ENCODE results near the gene EPHB2.

EPHB2 gene

DNA sequence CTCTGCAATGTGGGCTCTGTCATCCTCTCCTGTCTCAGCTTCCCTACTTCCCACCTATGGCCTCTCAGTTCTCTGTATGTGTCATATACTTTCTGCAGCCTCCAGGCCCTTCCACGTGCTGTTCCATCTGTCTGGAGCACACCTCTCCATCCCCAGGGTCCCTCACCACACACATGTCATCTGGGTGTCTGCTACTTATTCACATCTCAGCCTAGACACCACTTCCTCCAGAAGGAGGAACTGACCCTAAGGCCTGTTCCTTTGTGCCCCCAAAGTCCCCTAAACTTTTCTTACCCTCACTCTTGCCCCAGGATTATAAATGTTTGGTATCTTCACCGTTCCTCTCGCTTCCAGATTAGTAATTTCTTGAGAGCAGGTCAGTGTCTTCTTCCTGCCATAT lies 251.9 kb downstream of the EPHB2 start:
- DNase-seq = no peak

DNA sequence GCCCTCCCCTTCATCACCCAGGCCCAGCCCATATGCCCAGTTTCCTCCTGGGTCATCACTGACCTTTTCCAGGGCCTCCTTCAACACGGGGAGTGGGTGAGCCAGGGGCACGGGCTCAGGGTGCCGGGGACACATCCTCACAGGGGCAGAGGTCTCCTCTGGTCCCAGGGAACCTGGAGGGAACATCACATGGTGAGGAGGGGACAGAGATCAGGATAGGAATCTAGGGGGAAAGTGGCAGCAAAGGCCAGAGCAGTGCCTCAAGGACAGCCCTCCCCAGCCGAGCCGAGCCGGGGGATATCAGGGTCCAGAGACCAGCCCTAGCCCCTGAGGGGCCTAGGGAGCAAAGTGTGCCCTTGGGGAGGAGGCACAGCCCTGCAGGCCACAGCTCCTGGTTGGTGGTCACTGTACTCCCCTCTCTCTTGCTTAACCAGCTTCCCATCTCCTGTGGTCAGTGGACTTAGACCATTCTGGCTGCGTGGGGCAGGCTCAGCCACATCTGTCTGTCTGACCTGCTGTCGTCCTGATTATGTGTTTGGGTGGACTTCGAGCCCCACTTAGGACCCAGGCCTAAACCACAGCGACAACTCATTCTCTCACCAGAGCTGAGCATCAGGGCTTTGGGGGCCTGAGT lies 252.5 kb downstream of the EPHB2 start:
- DNase-seq = no peak

DNA sequence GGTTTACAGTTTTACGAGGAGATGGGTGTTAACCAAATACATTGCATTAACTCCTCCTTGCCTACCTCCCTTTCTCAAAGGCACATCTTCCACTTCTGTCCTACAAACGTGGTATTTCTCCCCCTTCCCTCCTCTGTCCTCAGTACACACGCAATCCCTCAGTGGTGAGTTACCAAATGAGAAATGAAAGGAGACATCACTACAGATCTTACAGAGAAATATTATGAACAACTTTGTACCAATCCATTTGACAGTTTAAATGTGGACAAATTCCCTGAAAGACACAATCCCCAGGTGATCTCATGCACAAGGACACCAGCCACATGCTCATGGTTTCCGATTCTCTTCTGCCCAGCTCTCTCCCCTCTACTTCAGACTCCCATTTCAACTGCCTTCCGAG lies 255.7 kb downstream of the EPHB2 start:
- DNase-seq = no peak

DNA sequence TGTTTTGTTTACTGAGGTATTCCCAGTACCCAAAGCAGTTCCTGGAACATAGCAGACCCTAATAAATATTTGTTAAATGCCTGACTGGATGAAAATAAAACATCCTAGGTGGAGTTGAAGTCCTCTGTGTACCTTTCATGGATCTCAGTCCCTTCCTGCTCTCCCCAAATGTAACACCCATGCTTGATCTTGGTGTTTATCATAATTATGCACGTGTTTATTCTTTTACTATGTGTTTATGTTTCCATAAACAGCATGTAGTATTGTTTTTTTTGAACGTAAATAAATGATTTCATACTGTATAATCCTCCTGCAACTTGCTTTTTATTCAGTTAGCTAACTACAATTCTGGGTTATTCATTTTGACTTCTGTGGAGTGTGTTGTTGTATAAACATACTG lies 257.2 kb downstream of the EPHB2 start:
- DNase-seq = no peak

DNA sequence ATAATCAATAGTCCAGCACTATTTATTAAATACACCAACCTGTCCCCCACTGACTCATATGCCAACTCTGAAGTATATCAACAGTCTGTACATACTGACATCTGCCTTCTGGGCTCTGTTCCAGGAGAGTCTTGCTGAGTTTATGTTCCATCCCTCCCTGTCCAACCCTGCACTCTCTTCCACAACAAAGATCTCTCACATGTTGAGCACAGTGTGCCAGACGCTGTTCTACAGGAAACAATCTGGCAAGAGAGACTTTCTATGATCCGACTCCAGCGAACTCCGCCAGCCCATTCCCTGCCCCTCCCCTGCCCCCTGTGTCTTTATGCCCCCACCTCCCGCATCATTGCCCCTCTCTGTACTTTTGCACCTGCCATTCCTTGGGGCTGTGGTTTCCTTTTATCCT lies 258.7 kb downstream of the EPHB2 start:
- no peak for DNase-seq

DNA sequence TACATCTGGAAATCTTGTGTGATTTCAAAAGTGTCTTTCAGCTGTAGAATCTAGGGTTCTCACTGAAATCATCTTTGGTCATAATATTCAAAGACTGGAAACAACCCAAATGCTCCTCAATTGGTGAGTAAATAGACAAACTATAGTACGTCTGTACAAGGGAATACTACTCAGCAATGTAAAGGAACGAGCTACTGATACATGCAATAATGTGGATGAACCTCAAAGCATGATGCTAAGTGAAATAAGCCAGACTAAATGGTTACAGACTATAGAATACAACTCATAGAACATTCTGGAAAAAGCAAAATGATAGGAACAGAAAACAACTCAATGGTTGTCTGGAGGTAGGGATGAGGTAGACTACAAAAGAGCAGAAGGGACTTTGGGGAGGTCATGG lies 259.5 kb downstream of the EPHB2 start:
- DNase-seq = no peak
